ENCODE measurements around the gene RNPEP. TPM values are rescaled to one million over a fixed set of nuclear protein-coding genes. Genes with fewer than 3 reads are reported as not detected.
"Not testable (repeated sequence)": the region's sequence is repeated elsewhere in the genome, so short reads cannot be mapped to it uniquely, and the experiment has no call there.

Gene RNPEP
- polyA plus RNA-seq, 3 donors from 2014 or later, result 35.6 to 61.6 (median 57.8) TPM

- Mint-ChIP-seq H3K9me3 (no peaks in the 10 kb centered on the region), H3K4me1 (peaks cover 0 to 9% of the 10 kb centered on the region in 2 donors), H3K27me3 (ENCODE audit: low read depth in 3 of 3) (peaks cover 0 to 5% (median 3%) of the 10 kb centered on the region in 3 donors), H3K27ac (no peak overlapping the region), H3K36me3 (peaks cover 0 to 4% (median 0%) of the 10 kb centered on the region in 3 donors), H3K4me3 (no peak overlapping the region)
- DNase-seq, result no peak
Measured at GRCh38 chr1:202016811-202017748, 34.6 kb downstream of the RNPEP start.

- DNase-seq, result no peak
- Mint-ChIP-seq H3K4me1 (peaks cover 0 to 9% of the 10 kb centered on the region in 2 donors), H3K36me3 (peaks cover 0 to 4% (median 0%) of the 10 kb centered on the region in 3 donors), H3K9me3 (no peaks in the 10 kb centered on the region), H3K4me3 (no peak overlapping the region), H3K27ac (no peak overlapping the region), H3K27me3 (ENCODE audit: low read depth in 3 of 3) (peaks cover 0 to 5% (median 3%) of the 10 kb centered on the region in 3 donors)
Measured at GRCh38 chr1:202017749-202018467, 35.5 kb downstream of the RNPEP start.

DNA sequence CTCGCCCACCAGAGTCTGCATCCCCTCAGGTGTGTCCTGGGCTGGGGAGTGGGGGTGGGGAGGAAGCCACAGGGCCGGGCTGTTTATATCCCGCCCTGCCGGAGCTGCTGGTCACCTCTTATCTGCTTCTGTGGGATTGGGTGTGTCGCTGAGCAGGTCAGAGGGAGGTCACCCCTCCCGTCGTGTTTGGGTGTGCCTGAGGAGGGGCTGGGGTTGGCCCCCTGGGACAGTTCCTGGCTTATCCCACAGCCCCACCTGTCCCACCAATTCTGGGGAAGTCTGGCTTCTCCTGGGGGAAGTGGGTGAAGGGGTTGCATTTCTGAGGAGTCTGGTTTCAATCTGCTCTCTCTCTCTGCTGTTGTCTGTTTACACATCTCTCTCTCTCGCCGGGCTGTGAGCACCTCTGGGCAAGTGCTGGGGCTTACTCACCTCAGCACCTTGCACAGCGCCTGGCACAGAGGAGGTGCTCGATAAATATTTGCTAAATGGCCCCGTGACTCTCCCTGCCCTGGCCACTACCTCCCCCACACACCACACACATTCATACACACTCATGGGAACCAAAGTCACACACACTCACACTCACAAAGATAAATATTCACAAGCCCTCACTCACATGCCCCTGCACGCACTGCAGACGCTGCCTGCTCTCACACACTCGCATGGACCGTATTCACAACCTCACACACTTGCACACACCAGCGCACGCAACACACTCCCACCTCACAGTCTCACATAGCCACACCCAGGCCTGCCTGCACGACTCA lies 36.2 kb downstream of the RNPEP start:
- Mint-ChIP-seq H3K9me3 (no peaks in the 10 kb centered on the region), H3K27me3 (ENCODE audit: low read depth in 3 of 3) (peaks cover 0 to 5% (median 5%) of the 10 kb centered on the region in 3 donors), H3K4me3 (peak overlapping the region in 2 of 5 donors; percentile 19 to 63), H3K4me1 (peaks cover 0 to 9% of the 10 kb centered on the region in 2 donors), H3K36me3 (peaks cover 0 to 4% (median 0%) of the 10 kb centered on the region in 3 donors), H3K27ac (no peak overlapping the region)
- DNase-seq, result no peak

GRCh38 chr1:202019235-202019558 lies 36.7 kb downstream of the RNPEP start:
- not testable (repeated sequence) for H3K4me1 Mint-ChIP-seq; H3K27ac Mint-ChIP-seq; DNase-seq; H3K36me3 Mint-ChIP-seq; H3K27me3 Mint-ChIP-seq (ENCODE audit: low read depth in 3 of 3); H3K9me3 Mint-ChIP-seq
- H3K4me3 Mint-ChIP-seq, result peak overlapping the region in 1 of 5 donors; percentile 63

DNA sequence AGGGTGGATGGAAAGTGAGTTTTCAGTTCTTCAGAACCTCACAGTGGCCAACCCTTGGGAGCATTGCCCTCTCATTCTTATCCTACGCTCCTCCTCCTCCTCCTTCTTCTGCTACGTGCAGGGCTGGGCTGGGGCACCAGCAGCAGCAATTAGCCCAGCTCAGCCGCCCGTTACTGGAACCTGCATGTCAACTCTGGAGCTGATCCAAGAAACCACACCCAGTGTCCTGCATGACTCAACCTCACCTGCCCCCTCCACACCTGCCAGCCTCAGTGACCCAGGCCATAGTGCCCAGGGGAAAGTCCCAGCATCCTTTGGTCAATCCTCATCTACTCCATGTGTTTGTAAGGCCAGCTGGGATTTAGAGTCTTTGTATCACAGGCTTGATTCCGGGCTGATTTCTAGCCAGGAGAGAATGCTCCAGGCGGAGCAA lies 40.6 kb downstream of the RNPEP start:
- peaks cover 0 to 9% of the 10 kb centered on the region in 2 donors for H3K4me1 Mint-ChIP-seq
- no peaks in the 10 kb centered on the region for H3K36me3 Mint-ChIP-seq
- DNase-seq, result no peak
- no peak overlapping the region for H3K4me3 Mint-ChIP-seq
- no peak overlapping the region for H3K27ac Mint-ChIP-seq
- H3K27me3 Mint-ChIP-seq (ENCODE audit: low read depth in 3 of 3), result peaks cover 0 to 8% (median 4%) of the 10 kb centered on the region in 3 donors
- no peaks in the 10 kb centered on the region for H3K9me3 Mint-ChIP-seq

- no peak for DNase-seq
- Mint-ChIP-seq H3K27ac (no peak overlapping the region), H3K4me1 (no peaks in the 10 kb centered on the region), H3K27me3 (ENCODE audit: low read depth in 3 of 3) (peaks cover 2 to 7% (median 6%) of the 10 kb centered on the region in 3 donors), H3K4me3 (no peak overlapping the region), H3K36me3 (no peaks in the 10 kb centered on the region), H3K9me3 (no peaks in the 10 kb centered on the region)
Measured at GRCh38 chr1:202029171-202029665, 46.8 kb downstream of the RNPEP start.

GRCh38 chr1:202029727-202030126 lies 47.3 kb downstream of the RNPEP start:
- H3K4me1 Mint-ChIP-seq, result no peaks in the 10 kb centered on the region

DNA sequence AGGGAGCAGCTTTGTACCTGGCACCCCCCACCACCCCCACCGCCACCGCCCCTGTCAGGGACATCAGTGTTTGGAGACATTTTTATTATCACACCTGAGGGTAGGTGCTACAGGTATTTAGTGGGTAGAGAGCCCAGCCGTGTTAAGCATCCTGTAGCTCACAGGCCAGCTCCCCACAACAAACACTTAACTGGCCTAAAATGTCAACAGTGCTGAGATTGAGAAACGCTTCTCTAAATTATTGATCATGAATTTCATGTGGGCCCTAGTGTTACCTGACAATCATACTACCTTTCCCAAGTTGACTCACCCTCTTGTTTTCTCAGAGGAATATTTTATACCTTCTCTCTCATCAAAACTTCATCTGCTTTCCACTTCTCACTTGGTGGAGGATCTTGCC lies 49.3 kb downstream of the RNPEP start:
- Mint-ChIP-seq H3K4me3 (no peak overlapping the region), H3K4me1 (no peaks in the 10 kb centered on the region), H3K9me3 (peaks cover 0 to 2% (median 0%) of the 10 kb centered on the region in 6 donors), H3K36me3 (no peaks in the 10 kb centered on the region), H3K27ac (no peak overlapping the region), H3K27me3 (ENCODE audit: low read depth in 3 of 3) (peaks cover 3 to 7% (median 5%) of the 10 kb centered on the region in 3 donors)
- DNase-seq, result no peak

More at GRCh38 chr1:202029727-202030126, 47.3 kb downstream of the RNPEP start:
- DNase-seq, result no peak
- H3K4me3 Mint-ChIP-seq, result no peak overlapping the region
- no peaks in the 10 kb centered on the region for H3K36me3 Mint-ChIP-seq
- H3K9me3 Mint-ChIP-seq, result no peaks in the 10 kb centered on the region
- H3K27ac Mint-ChIP-seq, result no peak overlapping the region
- peaks cover 2 to 7% (median 6%) of the 10 kb centered on the region in 3 donors for H3K27me3 Mint-ChIP-seq (ENCODE audit: low read depth in 3 of 3)

GRCh38 chr1:202034149-202034682 lies 51.8 kb downstream of the RNPEP start:
- H3K27ac Mint-ChIP-seq, result no peak overlapping the region
- H3K27me3 Mint-ChIP-seq (ENCODE audit: low read depth in 3 of 3), result peaks cover 3 to 6% (median 6%) of the 10 kb centered on the region in 3 donors
- H3K4me3 Mint-ChIP-seq, result no peak overlapping the region
- no peaks in the 10 kb centered on the region for H3K36me3 Mint-ChIP-seq
- H3K4me1 Mint-ChIP-seq, result no peaks in the 10 kb centered on the region
- peaks cover 0 to 2% (median 0%) of the 10 kb centered on the region in 6 donors for H3K9me3 Mint-ChIP-seq
- DNase-seq, result no peak

GRCh38 chr1:202034683-202035462 lies 52.4 kb downstream of the RNPEP start:
- H3K27me3 Mint-ChIP-seq (ENCODE audit: low read depth in 3 of 3), result peaks cover 3 to 6% (median 4%) of the 10 kb centered on the region in 3 donors
- H3K36me3 Mint-ChIP-seq, result no peaks in the 10 kb centered on the region
- H3K27ac Mint-ChIP-seq, result no peak overlapping the region
- H3K4me1 Mint-ChIP-seq, result no peaks in the 10 kb centered on the region
- peaks cover 0 to 2% (median 0%) of the 10 kb centered on the region in 6 donors for H3K9me3 Mint-ChIP-seq
- H3K4me3 Mint-ChIP-seq, result no peak overlapping the region
- DNase-seq, result no peak

GRCh38 chr1:202036595-202037387 lies 54.3 kb downstream of the RNPEP start:
- Mint-ChIP-seq H3K9me3 (peaks cover 0 to 2% (median 0%) of the 10 kb centered on the region in 6 donors), H3K4me3 (no peak overlapping the region), H3K27ac (no peak overlapping the region), H3K27me3 (ENCODE audit: low read depth in 3 of 3) (peaks cover 1 to 6% (median 3%) of the 10 kb centered on the region in 3 donors), H3K4me1 (no peaks in the 10 kb centered on the region), H3K36me3 (no peaks in the 10 kb centered on the region)
- no peak for DNase-seq

- DNase-seq, result no peak
- Mint-ChIP-seq H3K27ac (no peak overlapping the region), H3K9me3 (peaks cover 0 to 2% (median 0%) of the 10 kb centered on the region in 6 donors), H3K36me3 (no peaks in the 10 kb centered on the region), H3K4me1 (no peaks in the 10 kb centered on the region), H3K4me3 (no peak overlapping the region), H3K27me3 (ENCODE audit: low read depth in 3 of 3) (peaks cover 3 to 6% (median 5%) of the 10 kb centered on the region in 3 donors)
Measured at GRCh38 chr1:202037706-202038296, 55.4 kb downstream of the RNPEP start.
